LNCaP clone FGC (cell line): Measurements from ENCODE around the gene TRIM8.

ENCODE experiments used
- DNase-seq: peaks from one replicate; pipeline ENCODE4 v3.0.0-alpha.2; 2011; ENCODE audit warnings: low read depth
- H3K4me3 ChIP-seq: 2 replicates; pipeline ENCODE4 v1.5.1; 2011; ENCODE audit warnings: mild to moderate bottlenecking, low read depth, low read length, control low read depth
- TF ChIP-seq, protein P1 (sequence below): IDR thresholded peaks from 2 replicates; pipeline ENCODE4 v1.5.1; 2012; ENCODE audit warnings: mild to moderate bottlenecking; ENCODE audit not compliant: control insufficient read depth, insufficient read depth; ENCODE audit errors: extremely low read depth

The TRIM8 gene

DNA sequence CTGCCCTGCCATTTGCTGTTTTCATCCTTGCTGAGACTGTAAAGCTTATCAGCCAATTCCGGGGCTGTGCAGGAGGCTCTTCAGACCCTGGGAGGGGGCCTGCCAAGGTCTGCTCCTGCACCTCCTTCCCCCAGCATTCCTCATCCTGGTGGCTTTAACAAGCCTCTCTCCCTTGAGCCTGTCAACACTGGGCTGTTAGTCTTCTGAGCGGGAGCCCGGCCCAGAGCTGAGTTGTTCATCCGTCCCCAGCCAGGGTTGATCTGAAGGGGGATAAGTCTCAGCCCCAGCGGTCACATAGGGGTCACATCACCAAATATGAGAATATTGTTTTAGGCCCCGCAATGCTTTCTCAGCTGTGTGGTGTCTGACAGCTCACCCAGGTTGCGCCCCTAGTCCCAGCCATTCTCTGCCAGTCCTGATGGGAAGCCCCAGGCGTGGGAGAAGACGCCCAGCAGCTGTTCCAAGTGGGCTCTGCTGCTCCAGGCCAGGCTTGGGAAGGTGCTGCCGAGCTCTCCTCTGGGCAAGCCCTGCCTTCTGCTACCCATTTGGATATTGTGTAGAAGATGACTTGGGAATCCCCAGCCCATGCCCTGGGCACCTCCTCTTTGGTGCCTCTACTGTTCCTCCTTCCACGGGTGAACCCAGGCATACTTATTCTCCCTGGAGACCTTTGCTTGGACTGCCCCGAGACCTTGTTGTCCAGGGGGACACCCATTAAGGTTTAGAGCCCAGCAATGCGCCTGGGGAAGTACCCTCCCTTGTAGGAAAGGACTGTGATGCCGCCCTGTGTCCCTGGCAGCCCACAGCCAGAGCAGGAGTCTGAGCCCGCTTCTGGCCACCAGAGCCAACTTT, 23.5 kb upstream of the TRIM8 start:
- no peak for DNase-seq
- H3K4me3 ChIP-seq = no peak overlapping the region
- TF ChIP-seq, protein P1, sequence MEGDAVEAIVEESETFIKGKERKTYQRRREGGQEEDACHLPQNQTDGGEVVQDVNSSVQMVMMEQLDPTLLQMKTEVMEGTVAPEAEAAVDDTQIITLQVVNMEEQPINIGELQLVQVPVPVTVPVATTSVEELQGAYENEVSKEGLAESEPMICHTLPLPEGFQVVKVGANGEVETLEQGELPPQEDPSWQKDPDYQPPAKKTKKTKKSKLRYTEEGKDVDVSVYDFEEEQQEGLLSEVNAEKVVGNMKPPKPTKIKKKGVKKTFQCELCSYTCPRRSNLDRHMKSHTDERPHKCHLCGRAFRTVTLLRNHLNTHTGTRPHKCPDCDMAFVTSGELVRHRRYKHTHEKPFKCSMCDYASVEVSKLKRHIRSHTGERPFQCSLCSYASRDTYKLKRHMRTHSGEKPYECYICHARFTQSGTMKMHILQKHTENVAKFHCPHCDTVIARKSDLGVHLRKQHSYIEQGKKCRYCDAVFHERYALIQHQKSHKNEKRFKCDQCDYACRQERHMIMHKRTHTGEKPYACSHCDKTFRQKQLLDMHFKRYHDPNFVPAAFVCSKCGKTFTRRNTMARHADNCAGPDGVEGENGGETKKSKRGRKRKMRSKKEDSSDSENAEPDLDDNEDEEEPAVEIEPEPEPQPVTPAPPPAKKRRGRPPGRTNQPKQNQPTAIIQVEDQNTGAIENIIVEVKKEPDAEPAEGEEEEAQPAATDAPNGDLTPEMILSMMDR = no peak

DNA sequence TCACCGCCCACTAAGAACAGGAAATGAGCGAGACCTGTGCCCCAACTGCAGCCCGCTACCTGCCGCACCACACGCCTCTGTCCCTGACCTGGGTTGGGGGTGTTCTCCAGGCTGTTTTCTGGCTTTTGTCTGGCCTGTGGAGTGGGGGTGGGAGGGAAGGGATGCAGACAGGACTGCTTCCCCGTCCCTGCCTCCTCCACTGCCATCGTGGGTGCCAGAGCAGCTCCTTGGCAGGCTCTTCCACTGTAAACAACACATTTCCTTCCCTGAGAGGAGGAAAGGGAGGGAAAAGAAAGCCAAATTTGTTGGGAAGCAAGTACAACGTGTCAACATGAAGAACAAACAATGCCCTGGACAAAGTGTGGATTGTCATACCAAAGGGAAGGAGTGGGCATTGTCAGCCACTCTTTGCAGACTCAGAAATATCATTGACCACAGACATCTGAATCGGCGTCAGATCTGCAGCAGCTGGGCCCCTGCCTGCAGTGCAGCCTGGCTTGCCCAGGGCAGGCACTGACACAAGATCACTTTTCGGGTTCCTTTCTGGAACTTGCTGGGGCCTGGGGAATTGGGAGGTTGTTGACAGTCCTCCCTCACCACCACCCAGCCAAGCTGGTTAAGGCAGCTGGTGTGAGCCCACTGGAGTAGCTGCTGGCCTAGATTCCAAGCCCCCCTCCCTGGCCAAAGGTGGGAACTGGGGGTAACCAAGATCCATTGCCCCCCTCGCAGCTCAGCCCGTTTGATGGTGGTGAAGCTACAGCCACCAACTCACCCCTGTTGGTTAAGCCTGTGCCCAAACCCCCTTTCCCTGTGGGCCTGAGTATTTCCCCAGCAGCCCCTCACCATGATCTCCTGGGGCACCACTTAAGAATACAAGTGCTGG, 22.6 kb upstream of the TRIM8 start:
- peak overlapping the region; percentile 26; the same call in 1 of the 2 replicates for H3K4me3 ChIP-seq
- TF ChIP-seq, protein P1 = no peak
- peak; percentile 95 for DNase-seq

DNA sequence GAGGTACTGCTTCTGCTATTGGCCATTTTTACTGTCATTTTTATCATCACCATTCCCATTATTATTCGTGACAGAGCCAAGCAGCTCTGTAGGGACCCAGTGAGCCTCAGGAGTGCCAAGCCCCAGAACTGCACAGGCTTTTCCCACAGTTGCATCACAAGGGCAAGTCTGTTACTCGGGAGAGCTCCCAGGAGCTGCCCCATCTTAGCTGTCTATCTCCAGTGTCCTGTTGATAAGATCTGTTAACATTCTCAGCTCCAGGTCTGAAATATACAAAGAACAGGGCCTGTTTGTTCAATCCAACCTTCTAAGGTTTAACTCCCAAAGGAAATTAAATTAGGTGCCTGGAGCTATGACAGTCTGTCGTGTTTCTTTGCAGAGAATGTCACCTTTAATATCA, 20.2 kb upstream of the TRIM8 start:
- no peak overlapping the region for H3K4me3 ChIP-seq
- DNase-seq = no peak
- TF ChIP-seq, protein P1 = no peak

DNA sequence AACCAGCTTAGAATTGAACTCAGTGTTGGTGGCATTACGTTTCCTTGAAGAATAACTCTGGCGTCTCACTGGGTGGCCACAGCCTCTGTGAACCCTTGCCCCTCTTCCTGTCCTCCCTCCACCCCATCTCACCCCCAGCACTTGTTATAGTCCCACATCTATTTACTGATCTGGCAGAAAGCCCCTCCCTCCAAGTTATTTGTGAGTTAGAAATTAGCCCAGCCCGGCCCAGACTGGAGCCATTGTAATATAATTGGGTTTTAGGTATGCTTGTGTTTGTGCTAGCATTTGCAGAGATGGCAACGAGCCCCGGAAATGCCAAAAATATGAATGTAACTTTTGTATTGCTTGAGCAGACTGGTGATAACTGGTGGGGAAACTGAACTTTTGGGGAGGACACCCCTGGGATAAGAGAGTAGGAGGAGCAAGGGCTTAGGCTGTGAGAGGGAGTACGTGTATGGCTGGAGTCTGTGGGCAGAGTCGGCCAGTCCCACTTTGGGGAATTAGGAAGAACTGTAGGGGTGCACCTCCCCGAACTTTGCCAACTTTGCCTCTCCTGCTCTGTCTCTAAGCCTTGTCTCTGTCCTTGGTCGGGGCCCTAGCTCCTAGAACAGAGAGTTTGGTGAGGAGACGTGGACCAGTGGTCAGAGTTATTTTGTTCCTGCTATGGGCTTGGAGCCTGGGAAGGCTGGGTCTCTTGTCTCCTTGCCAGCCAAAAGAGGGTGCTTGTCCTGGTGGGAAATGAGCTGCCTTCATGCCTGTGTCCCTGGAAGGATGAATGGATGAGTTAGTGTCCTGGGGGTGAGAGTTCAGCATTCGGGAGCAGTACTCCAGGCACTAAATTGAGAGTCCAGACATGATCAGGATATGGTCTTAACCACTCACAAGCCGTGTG, 19.3 kb upstream of the TRIM8 start:
- no peak overlapping the region for H3K4me3 ChIP-seq
- DNase-seq = no peak
- TF ChIP-seq, protein P1 = no peak

DNA sequence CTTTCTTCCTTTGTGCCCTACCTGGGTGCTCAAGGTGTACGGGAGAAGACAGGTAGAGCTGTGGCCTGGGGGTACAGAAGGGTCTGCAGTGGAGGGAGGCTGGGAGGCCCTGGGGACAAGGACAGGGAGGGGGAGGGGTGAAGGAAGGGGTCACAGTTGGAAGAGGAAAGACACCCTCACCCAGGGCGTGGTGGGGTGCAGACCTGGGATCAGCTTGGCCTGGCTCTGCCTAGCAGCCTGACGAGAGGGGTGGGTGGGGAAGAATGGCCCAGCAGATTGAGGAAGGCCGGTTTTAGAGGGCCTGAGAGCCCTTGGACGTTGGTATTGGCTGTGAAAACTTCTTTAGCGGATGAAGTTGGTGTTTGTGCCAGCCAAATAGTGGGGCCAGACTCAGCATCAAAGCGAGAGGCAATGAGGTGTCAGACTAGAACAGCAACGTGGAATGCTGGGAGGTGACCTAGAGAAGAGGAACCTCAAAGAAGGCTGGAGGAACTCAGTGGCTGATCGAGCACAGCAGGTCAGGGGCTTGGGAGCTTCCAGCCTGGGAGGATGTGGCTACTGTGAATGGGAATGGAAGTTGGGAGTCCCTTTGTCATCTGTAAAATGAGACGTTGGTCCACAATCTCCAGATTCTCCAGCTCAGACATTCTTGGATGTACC, 18.1 kb upstream of the TRIM8 start:
- TF ChIP-seq, protein P1 = no peak
- no peak for DNase-seq
- no peak overlapping the region for H3K4me3 ChIP-seq

DNA sequence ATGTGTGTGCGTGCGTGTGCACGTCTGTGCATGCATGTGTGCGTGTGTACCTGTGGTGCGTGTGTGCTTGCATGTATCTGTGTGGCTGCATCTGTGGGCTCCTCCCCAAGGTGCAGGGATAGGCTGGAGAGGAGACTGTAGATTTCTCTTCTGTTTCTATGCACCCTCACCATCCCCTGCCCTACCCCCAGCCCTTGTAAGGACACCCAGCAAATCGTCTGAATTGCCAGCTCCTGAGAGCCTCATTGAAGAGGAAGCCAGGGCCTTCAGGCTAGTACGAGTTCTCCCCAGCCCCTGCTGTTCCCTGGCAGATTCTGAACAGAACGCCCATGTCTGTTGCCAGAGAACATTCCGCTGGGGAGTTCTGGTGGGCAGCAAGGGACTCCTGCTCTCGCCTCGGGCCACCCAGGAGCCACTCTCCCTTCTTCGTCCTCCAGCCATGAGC, 17.0 kb upstream of the TRIM8 start:
- no peak overlapping the region for H3K4me3 ChIP-seq
- TF ChIP-seq, protein P1 = no peak
- no peak for DNase-seq
